ENCODE results near the gene ZNF511.
"Not testable (repeated sequence)": the region's sequence is repeated elsewhere in the genome, so short reads cannot be mapped to it uniquely, and the experiment has no call there.

The ZNF511 gene

GRCh38 chr10:133308421-133309099, at the start of gene ZNF511, which contains the start of gene TUBGCP2:
Gene ZNF511, plus strand, starts transcription at chr10:133308914. Its CDS starts 30 bp downstream, at chr10:133308944.
Gene TUBGCP2, minus strand, starts transcription at chr10:133308872. Its CDS starts 5,931 bp downstream, at chr10:133302941.
- DNase-seq = peak; percentile 88

- no peak for DNase-seq
These were observed 49.1 kb upstream of the ZNF511 start for GRCh38 chr10:133259602-133259989.

- DNase-seq = peak; percentile 64
These were observed 47.6 kb upstream of the ZNF511 start for GRCh38 chr10:133260895-133261725.

- peak; percentile 86 for DNase-seq
These were observed 46.9 kb upstream of the ZNF511 start for GRCh38 chr10:133261726-133262325.

GRCh38 chr10:133262696-133263095, 46.0 kb upstream of the ZNF511 start:
- DNase-seq = no peak

- DNase-seq = no peak
These were observed 45.0 kb upstream of the ZNF511 start for GRCh38 chr10:133263674-133264073.

GRCh38 chr10:133264461-133264860, 44.3 kb upstream of the ZNF511 start:
- peak; percentile 48 for DNase-seq

GRCh38 chr10:133265052-133265451, 43.7 kb upstream of the ZNF511 start:
- DNase-seq = not testable (repeated sequence)

- DNase-seq = no peak
These were observed 42.5 kb upstream of the ZNF511 start for GRCh38 chr10:133266056-133266795.

- no peak for DNase-seq
These were observed 41.4 kb upstream of the ZNF511 start for GRCh38 chr10:133267293-133267692.

- no peak for DNase-seq
These were observed 40.9 kb upstream of the ZNF511 start for GRCh38 chr10:133267829-133268228.

- DNase-seq = no peak
These were observed 40.2 kb upstream of the ZNF511 start for GRCh38 chr10:133268532-133268931.

GRCh38 chr10:133269367-133269766, 39.3 kb upstream of the ZNF511 start:
- no peak for DNase-seq

- no peak for DNase-seq
These were observed 38.5 kb upstream of the ZNF511 start for GRCh38 chr10:133270204-133270603.

GRCh38 chr10:133270773-133271297, 37.9 kb upstream of the ZNF511 start:
- no peak for DNase-seq

GRCh38 chr10:133271521-133272300, 37.0 kb upstream of the ZNF511 start:
- DNase-seq = no peak

GRCh38 chr10:133272301-133272963, 36.3 kb upstream of the ZNF511 start:
- no peak for DNase-seq

GRCh38 chr10:133272964-133273420, 35.7 kb upstream of the ZNF511 start:
- DNase-seq = no peak

GRCh38 chr10:133273534-133274143, 35.1 kb upstream of the ZNF511 start:
- no peak for DNase-seq
